NCI-H2029 treated with DMSO at 0.1 percent for 48 hours (cell line): ENCODE measurements around the gene NEUROG2.
"Not testable (repeated sequence)": the region's sequence is repeated elsewhere in the genome, so short reads cannot be mapped to it uniquely, and the experiment has no call there.

ENCODE experiments used
- DNase-seq: peaks from one replicate; lab custom pipeline; 2025; lab: John Stamatoyannopoulos, UW

The NEUROG2 gene

GRCh38 chr4:112516066-112516470 is at the start of gene NEUROG2:
Gene NEUROG2 (minus strand): TSS chr4:112516180. CDS start chr4:112515475, 705 bp downstream.
- DNase-seq, result no peak

- no peak for DNase-seq
Observed at GRCh38 chr4:112564706-112565270, 48.8 kb upstream of the NEUROG2 start.

GRCh38 chr4:112563431-112564200 is 47.6 kb upstream of the NEUROG2 start:
- no peak for DNase-seq

- no peak for DNase-seq
Observed at GRCh38 chr4:112562254-112562879, 46.4 kb upstream of the NEUROG2 start.

GRCh38 chr4:112560084-112560483 is 44.1 kb upstream of the NEUROG2 start:
- no peak for DNase-seq

GRCh38 chr4:112559053-112559452 is 43.1 kb upstream of the NEUROG2 start:
- DNase-seq, result no peak

GRCh38 chr4:112557676-112558411 is 41.9 kb upstream of the NEUROG2 start:
- no peak for DNase-seq

GRCh38 chr4:112554271-112554670 is 38.3 kb upstream of the NEUROG2 start:
- DNase-seq, result not testable (repeated sequence)

GRCh38 chr4:112552668-112553067 is 36.7 kb upstream of the NEUROG2 start:
- no peak for DNase-seq

- DNase-seq, result no peak
Observed at GRCh38 chr4:112550728-112551127, 34.7 kb upstream of the NEUROG2 start.

GRCh38 chr4:112546476-112546875 is 30.5 kb upstream of the NEUROG2 start:
- no peak for DNase-seq

- DNase-seq, result no peak
Observed at GRCh38 chr4:112545346-112545745, 29.4 kb upstream of the NEUROG2 start.

GRCh38 chr4:112540695-112541094 is 24.7 kb upstream of the NEUROG2 start:
- DNase-seq, result no peak

- DNase-seq, result no peak
Observed at GRCh38 chr4:112536123-112536522, 20.1 kb upstream of the NEUROG2 start.

- DNase-seq, result no peak
Observed at GRCh38 chr4:112532267-112532666, 16.3 kb upstream of the NEUROG2 start.

- no peak for DNase-seq
Observed at GRCh38 chr4:112531146-112531545, 15.2 kb upstream of the NEUROG2 start.

GRCh38 chr4:112526061-112526460 is 10.1 kb upstream of the NEUROG2 start:
- no peak for DNase-seq

- peak; percentile 12 for DNase-seq
Observed at GRCh38 chr4:112523764-112524505, 8.0 kb upstream of the NEUROG2 start.

- DNase-seq, result no peak
Observed at GRCh38 chr4:112523008-112523721, 7.2 kb upstream of the NEUROG2 start.

- not testable (repeated sequence) for DNase-seq
Observed at GRCh38 chr4:112522431-112522830, 6.5 kb upstream of the NEUROG2 start.
